D721Med (cell line): ENCODE data around the gene CCR3.

Source experiments
- DNase-seq: peaks from one replicate; pipeline ENCODE4 v3.0.0; 2011; ENCODE audit warnings: low spot score; ENCODE audit not compliant: insufficient read length
- FAIRE-seq: peaks from 2 replicates; lab custom pipeline; 2011; peaks lifted over from hg19 to GRCh38; lab: Jason Lieb, UNC
- CTCF ChIP-seq: IDR thresholded peaks from 2 replicates; pipeline ENCODE4 v1.5.1; 2012; ENCODE audit warnings: mild to moderate bottlenecking, control low read depth; ENCODE audit not compliant: insufficient read depth; ENCODE audit errors: missing control alignments

Gene CCR3

GRCh38 chr3:46252980-46253379, 10.7 kb downstream of the CCR3 start:
- no peak for DNase-seq
- FAIRE-seq: no peak

GRCh38 chr3:46258525-46258924, 16.3 kb downstream of the CCR3 start:
- no peak for FAIRE-seq
- TF ChIP-seq CTCF: no peak
- DNase-seq: no peak

More at GRCh38 chr3:46252980-46253379, 10.7 kb downstream of the CCR3 start:
- no peak for TF ChIP-seq CTCF

- DNase-seq (no peak), FAIRE-seq (no peak)
- no peak for TF ChIP-seq CTCF
These were observed 19.8 kb downstream of the CCR3 start for GRCh38 chr3:46261926-46262594.

- no peak for FAIRE-seq
- TF ChIP-seq CTCF: no peak
These were observed 21.7 kb downstream of the CCR3 start for GRCh38 chr3:46264002-46264401.

GRCh38 chr3:46266598-46266997, 24.3 kb downstream of the CCR3 start:
- DNase-seq (no peak), FAIRE-seq (no peak)
- TF ChIP-seq CTCF: no peak

More at GRCh38 chr3:46264002-46264401, 21.7 kb downstream of the CCR3 start:
- DNase-seq: no peak

- TF ChIP-seq CTCF: no peak
- no peak for DNase-seq
- no peak for FAIRE-seq
These were observed 27.3 kb downstream of the CCR3 start for GRCh38 chr3:46269556-46269955.

- no peak for TF ChIP-seq CTCF
- FAIRE-seq: no peak
- DNase-seq: no peak
These were observed 28.2 kb downstream of the CCR3 start for GRCh38 chr3:46270474-46270873.
